A673 (cell line): ENCODE results near the gene SPATA6L.

Experiments used
- CTCF ChIP-seq: fragments of 300-800, 200-600 bp; sonication (generic); conservative IDR thresholded peaks from 2 replicates; pipeline ENCODE4 v1.5.1; 2017; ENCODE audit warnings: low read depth, mild to moderate bottlenecking, antibody characterized with exemption, low read length, moderate library complexity, mixed read lengths
- EZH2 ChIP-seq: fragments of 200-600 bp; sonication (generic); IDR thresholded peaks from 2 replicates; pipeline ENCODE4 v1.6.1; 2017; ENCODE audit warnings: borderline replicate concordance, low read depth, mild to moderate bottlenecking, mixed read lengths, antibody characterized with exemption, low read length; ENCODE audit not compliant: poor library complexity, severe bottlenecking

GRCh38 chr9:4690144-4690543 is 23.9 kb upstream of the SPATA6L start:
- TF ChIP-seq CTCF (no peak), EZH2 (no peak)
